ENCODE measurements around the gene THRSP. TPM values are rescaled to one million over a fixed set of nuclear protein-coding genes. Genes with fewer than 3 reads are reported as not detected.

The THRSP gene
- total and polyA plus RNA-seq, 10 of the 15 experiments (the other 5 are each of a cell fraction or from before 2014, with no cell fraction given), result 0.18 TPM; not detected in 9

DNA sequence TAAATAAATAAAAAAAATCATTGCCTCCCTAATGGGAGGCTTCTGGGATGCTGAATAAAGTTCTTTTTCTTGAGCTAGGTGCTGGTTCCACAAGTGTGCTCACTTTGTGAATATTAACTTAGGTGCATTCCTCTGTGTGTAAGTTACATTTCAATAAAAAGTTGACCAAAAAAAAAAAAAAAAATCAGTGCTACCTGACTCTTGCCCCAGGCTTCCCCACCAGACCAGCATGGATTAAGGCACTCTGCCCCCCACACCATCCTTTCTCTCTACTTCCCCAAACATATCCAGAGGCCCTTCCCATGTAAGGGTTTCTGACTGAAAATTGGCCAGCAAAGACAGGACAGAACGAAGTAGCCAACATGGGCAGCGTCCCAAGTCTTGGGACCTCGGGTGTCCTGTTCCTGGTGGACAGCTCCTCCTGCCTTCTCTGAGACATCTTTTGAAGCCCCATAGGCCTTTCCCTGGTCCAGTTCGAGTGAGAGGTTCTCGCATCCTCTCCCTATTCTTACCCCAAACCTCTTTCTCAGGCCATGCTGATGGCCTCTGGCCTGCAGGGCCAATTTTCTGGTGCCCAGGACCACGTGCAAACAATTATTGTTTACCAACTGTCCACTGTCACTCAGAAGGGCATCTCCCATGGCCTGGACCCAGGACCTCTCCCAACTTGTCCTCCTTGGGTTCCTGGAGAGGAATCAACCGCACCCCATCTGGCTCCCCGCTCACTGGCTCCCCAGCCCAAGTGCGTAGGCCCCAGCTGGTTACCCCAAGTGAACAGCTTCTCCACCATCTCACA, 25.6 kb upstream of the THRSP start (continued):
- no peak for TF ChIP-seq BACH1 (IDR thresholded peaks at IDR 0.05; ENCODE audit: borderline replicate concordance)

DNA sequence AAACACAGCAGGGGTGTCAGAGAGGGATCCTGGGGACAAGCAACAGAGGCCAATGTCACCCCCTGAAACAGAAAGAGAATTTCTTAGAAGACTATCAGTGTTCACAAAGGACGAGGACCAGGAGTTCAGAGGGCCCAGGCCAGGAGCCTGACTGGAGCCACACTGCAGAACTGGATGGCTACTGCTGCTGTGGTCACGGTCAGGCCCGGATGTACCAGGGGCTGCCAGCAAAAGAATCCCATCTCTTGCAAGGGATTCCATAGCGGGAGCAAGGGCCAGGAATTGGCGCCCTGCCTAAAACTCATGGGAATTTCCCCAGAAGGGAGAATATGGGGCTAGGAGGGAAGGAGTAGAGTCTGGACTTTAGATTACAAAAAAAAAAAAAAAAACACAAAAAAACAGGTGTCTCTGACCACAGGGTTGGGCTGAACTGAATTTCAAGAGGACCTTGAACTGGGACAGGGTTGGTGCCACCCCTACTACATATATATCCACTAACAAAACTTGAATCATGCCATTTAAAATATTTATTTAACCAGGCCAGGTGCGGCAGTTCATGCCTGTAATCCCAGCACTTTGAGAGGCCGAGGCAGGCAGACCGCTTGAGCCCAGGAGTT, 24.9 kb upstream of the THRSP start:
- Histone ChIP-seq H3K4me3 (no peak overlapping the region), H2AFZ (ENCODE audit: control insufficient read depth, low read depth, low read length) (no peak overlapping the region), H3K27me3 (replicated peaks in 1 of 2; ENCODE audit: control insufficient read depth in 2 of 2, insufficient read depth in 2 of 2, low read length in 1 of 2) (no peaks in the 10 kb centered on the region), H3K27ac (ENCODE audit: control insufficient read depth, insufficient read depth) (no peak overlapping the region), H3K4me1 (ENCODE audit: control insufficient read depth, insufficient read depth, low read length) (peaks cover 7% of the 10 kb centered on the region), H4K20me1 (ENCODE audit: control insufficient read depth, insufficient read depth) (no peaks in the 10 kb centered on the region), H3K36me3 (ENCODE audit: control insufficient read depth in 2 of 2, insufficient read depth in 2 of 2, low read length in 1 of 2) (no peaks in the 10 kb centered on the region), H3K4me2 (ENCODE audit: control insufficient read depth, insufficient read depth) (no peak overlapping the region), H3K79me2 (ENCODE audit: control insufficient read depth, insufficient read depth, low read length) (no peaks in the 10 kb centered on the region), H3K9me3 (replicated peaks; ENCODE audit: control insufficient read depth, insufficient read depth, low read length) (no peaks in the 10 kb centered on the region), H3K9ac (ENCODE audit: control insufficient read depth, insufficient read depth, low read length) (no peak overlapping the region)
- intact Hi-C loops (cut with micrococcal nuclease; ENCODE audit: unreplicated experiment) (no loop called here), in situ Hi-C loops (cut with MboI) (no loop called here)
- POLR2A ChIA-PET, result interaction anchor here (0.6 to 0.9 kb wide), 2 partner anchors 12 to 18 kb away, joined by 3 read pairs; no protein-coding TSS in a partner anchor
- RAD21 ChIA-PET (ENCODE audit: unreplicated experiment), result interaction anchor here (0.8 to 2.5 kb wide), 2 partner anchors 8 to 44 kb away, joined by 3 to 9 read pairs; no protein-coding TSS in a partner anchor
- FAIRE-seq, result no peak
- CTCF ChIA-PET, result interaction anchor here (1.2 kb wide), 1 partner anchor 18 kb away, joined by 3 read pairs; no protein-coding TSS in a partner anchor
- SMC1A ChIA-PET (ENCODE audit: uncharacterized antibody, unreplicated experiment), result interaction anchor here (0.6 to 1.3 kb wide), 2 partner anchors 18 to 263 kb away, joined by 3 to 6 read pairs; no protein-coding TSS in a partner anchor
- no peak for DNase-seq (ENCODE audit: low read depth, low spot score)
- no peak for ATAC-seq
- WGBS (ENCODE audit: insufficient coverage, insufficient replicate concordance, low lambda C conversion rate, missing lambda C conversion rate), result 92% methylated on average over 8 of the region's 8 CpGs
- BruUV-seq (replicated peaks), result no TSS peak
- TF ChIP-seq JUND (IDR thresholded peaks at IDR 0.05; ENCODE audit: low read depth, low read length), result no peak
- TF ChIP-seq, protein P1, sequence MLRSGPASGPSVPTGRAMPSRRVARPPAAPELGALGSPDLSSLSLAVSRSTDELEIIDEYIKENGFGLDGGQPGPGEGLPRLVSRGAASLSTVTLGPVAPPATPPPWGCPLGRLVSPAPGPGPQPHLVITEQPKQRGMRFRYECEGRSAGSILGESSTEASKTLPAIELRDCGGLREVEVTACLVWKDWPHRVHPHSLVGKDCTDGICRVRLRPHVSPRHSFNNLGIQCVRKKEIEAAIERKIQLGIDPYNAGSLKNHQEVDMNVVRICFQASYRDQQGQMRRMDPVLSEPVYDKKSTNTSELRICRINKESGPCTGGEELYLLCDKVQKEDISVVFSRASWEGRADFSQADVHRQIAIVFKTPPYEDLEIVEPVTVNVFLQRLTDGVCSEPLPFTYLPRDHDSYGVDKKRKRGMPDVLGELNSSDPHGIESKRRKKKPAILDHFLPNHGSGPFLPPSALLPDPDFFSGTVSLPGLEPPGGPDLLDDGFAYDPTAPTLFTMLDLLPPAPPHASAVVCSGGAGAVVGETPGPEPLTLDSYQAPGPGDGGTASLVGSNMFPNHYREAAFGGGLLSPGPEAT (IDR thresholded peaks at IDR 0.05; ENCODE audit: low read depth), result no peak
- TF ChIP-seq ATF7 (IDR thresholded peaks at IDR 0.05; ENCODE audit: low read depth), result no peak
- TF ChIP-seq RAD21 (IDR thresholded peaks at IDR 0.05; ENCODE audit: insufficient read depth, low read depth, low read length), result no peak
- TF ChIP-seq, protein P2, sequence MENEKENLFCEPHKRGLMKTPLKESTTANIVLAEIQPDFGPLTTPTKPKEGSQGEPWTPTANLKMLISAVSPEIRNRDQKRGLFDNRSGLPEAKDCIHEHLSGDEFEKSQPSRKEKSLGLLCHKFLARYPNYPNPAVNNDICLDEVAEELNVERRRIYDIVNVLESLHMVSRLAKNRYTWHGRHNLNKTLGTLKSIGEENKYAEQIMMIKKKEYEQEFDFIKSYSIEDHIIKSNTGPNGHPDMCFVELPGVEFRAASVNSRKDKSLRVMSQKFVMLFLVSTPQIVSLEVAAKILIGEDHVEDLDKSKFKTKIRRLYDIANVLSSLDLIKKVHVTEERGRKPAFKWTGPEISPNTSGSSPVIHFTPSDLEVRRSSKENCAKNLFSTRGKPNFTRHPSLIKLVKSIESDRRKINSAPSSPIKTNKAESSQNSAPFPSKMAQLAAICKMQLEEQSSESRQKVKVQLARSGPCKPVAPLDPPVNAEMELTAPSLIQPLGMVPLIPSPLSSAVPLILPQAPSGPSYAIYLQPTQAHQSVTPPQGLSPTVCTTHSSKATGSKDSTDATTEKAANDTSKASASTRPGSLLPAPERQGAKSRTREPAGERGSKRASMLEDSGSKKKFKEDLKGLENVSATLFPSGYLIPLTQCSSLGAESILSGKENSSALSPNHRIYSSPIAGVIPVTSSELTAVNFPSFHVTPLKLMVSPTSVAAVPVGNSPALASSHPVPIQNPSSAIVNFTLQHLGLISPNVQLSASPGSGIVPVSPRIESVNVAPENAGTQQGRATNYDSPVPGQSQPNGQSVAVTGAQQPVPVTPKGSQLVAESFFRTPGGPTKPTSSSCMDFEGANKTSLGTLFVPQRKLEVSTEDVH (IDR thresholded peaks at IDR 0.05; ENCODE audit: low read depth, partially characterized antibody), result no peak
- TF ChIP-seq SIX5 (IDR thresholded peaks at IDR 0.05; ENCODE audit: low read depth, low read length, severe bottlenecking), result no peak
- TF ChIP-seq, protein P3, sequence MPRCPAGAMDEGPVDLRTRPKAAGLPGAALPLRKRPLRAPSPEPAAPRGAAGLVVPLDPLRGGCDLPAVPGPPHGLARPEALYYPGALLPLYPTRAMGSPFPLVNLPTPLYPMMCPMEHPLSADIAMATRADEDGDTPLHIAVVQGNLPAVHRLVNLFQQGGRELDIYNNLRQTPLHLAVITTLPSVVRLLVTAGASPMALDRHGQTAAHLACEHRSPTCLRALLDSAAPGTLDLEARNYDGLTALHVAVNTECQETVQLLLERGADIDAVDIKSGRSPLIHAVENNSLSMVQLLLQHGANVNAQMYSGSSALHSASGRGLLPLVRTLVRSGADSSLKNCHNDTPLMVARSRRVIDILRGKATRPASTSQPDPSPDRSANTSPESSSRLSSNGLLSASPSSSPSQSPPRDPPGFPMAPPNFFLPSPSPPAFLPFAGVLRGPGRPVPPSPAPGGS (IDR thresholded peaks at IDR 0.05; ENCODE audit: borderline replicate concordance, insufficient read depth, low read depth, low read length, poor library complexity, severe bottlenecking), result no peak
- TF ChIP-seq SP1 (IDR thresholded peaks at IDR 0.05; ENCODE audit: low read depth, low read length), result no peak
- no peak for TF ChIP-seq KDM1A (IDR thresholded peaks at IDR 0.05; ENCODE audit: borderline replicate concordance)
- no peak for TF ChIP-seq BACH1 (IDR thresholded peaks at IDR 0.05; ENCODE audit: borderline replicate concordance)
- no peak for TF ChIP-seq DPF2 (IDR thresholded peaks at IDR 0.05)
- no peak for TF ChIP-seq HCFC1 (IDR thresholded peaks at IDR 0.05; ENCODE audit: low read length)
- no peak for TF ChIP-seq ASH2L (IDR thresholded peaks at IDR 0.05; ENCODE audit: borderline replicate concordance, low read depth)
- TF ChIP-seq NRF1 (conservative IDR thresholded peaks at IDR 0.05; ENCODE audit: low read depth, low read length), result no peak

Measured in GM12878 (cell line).